GM12865 (cell line): Measurements from ENCODE around the gene SH3RF2.

Experiments used
- DNase-seq: peaks from one replicate; pipeline ENCODE4 v3.0.0; 2010; ENCODE audit warnings: low read depth
- H3K4me3 ChIP-seq: 2 replicates; pipeline ENCODE4 v1.5.1; 2011; ENCODE audit warnings: mild to moderate bottlenecking, low read depth, low read length, control low read depth
- TF ChIP-seq, protein P1 (sequence below): IDR thresholded peaks from 2 replicates; pipeline ENCODE4 v1.5.1; 2011; ENCODE audit warnings: low read length, control low read depth, low read depth, inconsistent platforms; ENCODE audit not compliant: insufficient read depth; ENCODE audit errors: missing control alignments

SH3RF2 gene

DNA sequence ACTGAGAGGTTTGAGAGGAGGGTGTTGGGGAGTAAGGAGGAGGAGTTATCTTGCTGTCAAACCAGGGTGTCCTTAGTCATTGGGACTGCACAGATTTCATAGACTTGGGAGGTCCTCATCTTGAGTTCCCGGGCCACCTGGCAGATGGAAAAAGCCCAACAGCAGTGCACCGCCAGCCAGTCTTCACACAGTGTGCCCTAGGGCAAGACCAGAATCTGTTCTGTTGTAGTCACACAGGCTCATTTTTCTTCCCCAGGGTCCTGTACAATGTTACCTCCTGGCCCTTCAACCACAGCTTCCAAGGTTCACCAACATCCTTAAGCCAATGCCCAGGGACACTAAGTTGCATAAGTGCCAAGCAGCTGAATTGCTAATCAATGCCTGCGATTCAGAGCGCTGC, 148.0 kb downstream of the SH3RF2 start:
- TF ChIP-seq, protein P1, sequence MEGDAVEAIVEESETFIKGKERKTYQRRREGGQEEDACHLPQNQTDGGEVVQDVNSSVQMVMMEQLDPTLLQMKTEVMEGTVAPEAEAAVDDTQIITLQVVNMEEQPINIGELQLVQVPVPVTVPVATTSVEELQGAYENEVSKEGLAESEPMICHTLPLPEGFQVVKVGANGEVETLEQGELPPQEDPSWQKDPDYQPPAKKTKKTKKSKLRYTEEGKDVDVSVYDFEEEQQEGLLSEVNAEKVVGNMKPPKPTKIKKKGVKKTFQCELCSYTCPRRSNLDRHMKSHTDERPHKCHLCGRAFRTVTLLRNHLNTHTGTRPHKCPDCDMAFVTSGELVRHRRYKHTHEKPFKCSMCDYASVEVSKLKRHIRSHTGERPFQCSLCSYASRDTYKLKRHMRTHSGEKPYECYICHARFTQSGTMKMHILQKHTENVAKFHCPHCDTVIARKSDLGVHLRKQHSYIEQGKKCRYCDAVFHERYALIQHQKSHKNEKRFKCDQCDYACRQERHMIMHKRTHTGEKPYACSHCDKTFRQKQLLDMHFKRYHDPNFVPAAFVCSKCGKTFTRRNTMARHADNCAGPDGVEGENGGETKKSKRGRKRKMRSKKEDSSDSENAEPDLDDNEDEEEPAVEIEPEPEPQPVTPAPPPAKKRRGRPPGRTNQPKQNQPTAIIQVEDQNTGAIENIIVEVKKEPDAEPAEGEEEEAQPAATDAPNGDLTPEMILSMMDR, result no peak
- no peak overlapping the region for H3K4me3 ChIP-seq
- DNase-seq, result no peak

DNA sequence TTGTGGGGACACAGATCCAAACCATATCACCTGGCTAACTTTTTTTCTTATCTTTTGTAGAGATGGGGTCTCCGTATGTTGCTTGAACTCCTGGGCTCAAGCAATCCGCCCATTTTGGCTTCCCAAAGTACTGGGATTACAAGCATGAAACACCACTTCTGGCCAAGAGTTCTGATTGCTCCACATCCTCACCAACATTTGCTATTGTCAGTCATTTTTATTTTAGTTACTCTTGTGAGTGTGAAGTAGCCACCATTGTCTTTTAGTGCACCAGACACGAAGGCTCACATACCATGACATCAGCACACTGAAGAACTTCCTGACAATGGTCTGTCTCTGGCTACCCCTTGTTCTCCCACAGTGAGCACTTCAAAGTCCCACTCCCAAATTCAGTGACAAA, 151.7 kb downstream of the SH3RF2 start:
- DNase-seq, result no peak
- no peak overlapping the region for H3K4me3 ChIP-seq
- TF ChIP-seq, protein P1, result no peak

DNA sequence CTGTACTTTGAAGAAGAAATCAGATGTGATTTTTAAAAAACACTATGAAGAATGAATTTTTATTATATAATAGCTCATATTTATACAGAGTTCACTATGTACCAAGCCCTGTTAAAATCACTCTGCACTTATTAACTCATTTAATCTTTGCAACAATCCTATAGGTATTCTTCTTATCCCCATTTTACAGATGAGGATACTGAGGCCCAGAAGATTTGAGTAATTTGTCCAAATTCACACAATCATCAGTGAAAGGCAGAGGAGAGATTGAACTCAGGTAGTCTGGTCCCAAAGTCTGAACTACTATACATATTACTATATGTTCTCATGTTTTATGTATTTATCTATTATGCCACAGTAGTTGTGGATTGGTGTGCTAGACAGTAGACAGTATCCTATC, 152.9 kb downstream of the SH3RF2 start:
- TF ChIP-seq, protein P1, result no peak
- no peak for DNase-seq
- no peak overlapping the region for H3K4me3 ChIP-seq

DNA sequence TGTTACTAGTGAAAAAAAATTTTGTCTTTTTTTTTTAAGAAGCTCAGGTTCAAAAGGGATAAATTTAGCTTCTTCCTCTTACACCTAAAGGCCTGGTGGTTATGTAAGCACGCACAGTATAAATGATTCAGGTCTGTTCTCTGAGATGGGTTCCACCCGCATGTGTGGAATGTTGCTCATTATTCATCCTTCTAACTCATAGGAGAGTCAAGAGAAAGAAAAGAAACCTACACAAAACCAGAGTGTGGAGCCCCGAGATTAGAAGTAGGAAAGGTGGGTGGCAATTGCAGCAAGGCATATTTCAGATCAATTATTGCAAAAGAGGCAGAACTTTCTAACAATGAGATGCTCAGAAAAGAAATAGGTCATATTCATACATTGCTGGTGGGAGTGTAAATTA, 155.5 kb downstream of the SH3RF2 start:
- TF ChIP-seq, protein P1, result no peak
- H3K4me3 ChIP-seq, result no peak overlapping the region
- DNase-seq, result no peak

DNA sequence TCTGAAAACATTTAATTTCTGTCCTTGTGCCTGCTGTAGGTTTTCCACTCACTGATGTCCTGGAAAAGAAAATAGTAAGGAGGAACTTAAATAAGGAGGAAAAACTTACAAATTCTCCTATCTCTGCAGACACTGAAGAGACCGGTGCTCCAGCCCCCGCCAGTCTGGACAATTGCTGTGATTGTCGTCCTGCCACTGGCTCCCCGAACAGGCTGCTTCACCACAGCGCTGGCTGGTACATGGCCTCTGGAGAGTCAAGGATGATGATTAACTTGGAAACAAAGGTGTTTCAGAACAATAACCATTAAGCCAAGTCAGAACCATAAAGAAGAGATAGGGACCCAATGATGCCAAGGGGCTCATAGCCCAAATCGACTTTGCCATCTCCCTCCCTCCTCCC, 161.7 kb downstream of the SH3RF2 start:
- TF ChIP-seq, protein P1, result no peak
- no peak for DNase-seq
- no peak overlapping the region for H3K4me3 ChIP-seq

DNA sequence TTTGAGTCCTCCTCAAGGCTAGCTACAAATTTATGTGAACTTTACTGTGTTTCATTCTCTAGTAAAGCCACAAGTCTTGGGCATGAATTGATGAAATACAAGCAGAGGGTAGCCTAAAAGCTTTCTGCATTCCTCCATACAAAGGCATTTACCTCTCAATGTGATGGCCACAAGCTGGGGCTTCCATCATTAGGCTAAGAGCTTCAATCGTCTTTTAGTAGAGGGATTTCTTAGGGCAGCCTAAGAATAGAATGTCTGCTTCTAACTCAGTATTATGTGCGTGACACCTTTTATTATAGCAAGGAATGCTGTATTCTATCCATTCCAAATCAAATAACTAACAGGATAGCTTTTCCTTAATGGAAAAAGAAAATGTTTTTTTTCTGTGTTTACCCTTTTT, 165.3 kb downstream of the SH3RF2 start:
- H3K4me3 ChIP-seq, result no peak overlapping the region
- TF ChIP-seq, protein P1, result no peak
- DNase-seq, result no peak

DNA sequence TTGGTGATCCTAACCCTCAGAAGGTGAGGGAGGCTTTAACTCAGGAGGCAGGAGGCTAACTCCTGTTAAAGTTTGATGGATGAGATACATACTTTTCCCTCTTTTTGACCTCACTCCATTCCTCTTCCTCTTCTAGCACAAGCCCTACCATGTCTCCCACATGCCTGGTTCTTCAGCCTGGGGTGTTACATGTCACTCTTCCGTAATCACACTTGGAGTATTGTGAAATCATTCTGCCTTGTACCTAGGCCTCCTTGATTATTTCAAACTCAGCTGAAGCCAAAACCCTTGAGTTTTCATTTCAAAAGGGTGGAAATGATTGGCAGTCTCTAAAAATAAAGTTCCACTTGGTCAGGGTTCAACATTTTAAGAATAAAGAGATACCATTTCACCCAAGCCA, 167.2 kb downstream of the SH3RF2 start:
- H3K4me3 ChIP-seq, result no peak overlapping the region
- TF ChIP-seq, protein P1, result no peak
- no peak for DNase-seq
